NCI-H774 (cell line): ENCODE results near the gene MRPL52.
"Not testable (repeated sequence)": the region's sequence is repeated elsewhere in the genome, so short reads cannot be mapped to it uniquely, and the experiment has no call there.

Experiments used
- DNase-seq: peaks from one replicate; lab custom pipeline; 2025; lab: John Stamatoyannopoulos, UW

Gene MRPL52

GRCh38 chr14:22829661-22830442 lies at the start of gene MRPL52:
Gene MRPL52 (plus strand): TSS chr14:22829887. CDS start chr14:22829913, 26 bp downstream.
- DNase-seq = peak; percentile 88

- no peak for DNase-seq
These were observed 49.5 kb upstream of the MRPL52 start for GRCh38 chr14:22780105-22780679.

- no peak for DNase-seq
These were observed 48.8 kb upstream of the MRPL52 start for GRCh38 chr14:22780941-22781300.

DNA sequence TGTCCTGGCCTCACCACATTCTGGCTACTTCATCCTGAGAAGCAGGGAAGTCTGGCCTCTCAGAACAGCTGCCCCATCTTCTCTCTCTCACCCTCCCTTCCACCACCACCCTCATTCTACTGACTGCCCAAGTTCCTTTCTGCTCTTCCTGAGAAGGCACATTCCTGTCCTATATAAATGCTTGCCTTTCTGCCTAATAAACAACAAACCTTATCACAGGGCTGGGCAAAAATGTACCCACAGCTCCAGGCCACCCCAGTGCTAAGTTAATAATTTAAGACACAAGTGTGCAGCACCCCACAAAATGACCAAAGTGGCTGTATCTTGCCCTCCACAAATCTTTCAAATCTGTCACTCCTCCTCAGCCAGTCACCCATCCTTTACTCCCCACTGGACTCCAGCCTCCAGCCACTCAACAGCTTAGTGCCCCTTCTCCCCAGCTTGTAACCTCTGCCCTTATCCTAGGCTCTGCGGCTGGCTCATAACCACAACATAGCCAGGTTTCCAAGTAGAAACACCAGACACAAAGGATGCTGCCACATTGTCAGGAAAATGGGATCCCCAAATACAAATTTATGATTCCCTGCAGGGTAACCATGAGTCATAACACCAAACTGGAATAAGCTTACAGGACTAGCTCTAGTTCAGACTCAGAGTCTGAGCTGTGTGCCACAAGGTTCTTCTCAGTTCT lies 48.2 kb upstream of the MRPL52 start:
- DNase-seq = no peak

- DNase-seq = no peak
These were observed 43.0 kb upstream of the MRPL52 start for GRCh38 chr14:22786685-22787084.

DNA sequence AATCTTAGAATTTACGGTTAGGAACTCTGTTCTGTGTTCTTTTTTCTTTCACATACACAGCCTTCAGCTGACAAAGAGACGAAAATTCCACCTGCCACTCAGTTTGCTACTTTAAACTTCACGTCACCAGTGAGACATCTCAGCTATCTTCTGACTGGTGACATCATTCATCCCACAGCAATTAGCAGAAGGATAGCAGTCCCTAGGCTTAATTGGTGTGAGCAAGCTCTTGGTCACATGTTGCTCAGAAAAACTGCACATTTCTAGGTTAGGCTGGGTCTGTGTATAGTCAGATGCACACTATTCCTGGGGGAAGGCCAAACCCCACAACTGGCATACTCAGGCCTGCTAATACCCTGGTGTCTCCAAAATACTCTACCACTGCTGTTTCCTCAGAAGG lies 38.4 kb upstream of the MRPL52 start:
- no peak for DNase-seq

DNA sequence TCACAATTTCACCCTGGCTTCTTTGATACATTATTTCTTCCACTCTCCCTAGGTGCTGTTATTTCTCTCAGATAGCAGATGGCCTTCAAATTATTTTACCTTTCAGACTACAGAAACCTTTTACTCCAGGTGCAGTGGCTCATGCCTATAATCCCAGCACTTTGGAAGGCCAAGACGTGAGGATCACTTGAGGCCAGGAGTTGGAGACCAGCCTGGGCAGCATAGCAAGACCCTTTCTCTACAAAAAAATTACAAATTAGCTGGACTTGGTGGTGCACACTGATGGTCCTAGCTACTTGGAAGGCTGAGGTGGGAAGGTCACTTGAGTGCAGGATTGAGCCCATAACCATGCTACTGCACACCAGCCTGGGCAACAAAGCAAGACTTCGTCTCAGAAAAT lies 37.5 kb upstream of the MRPL52 start:
- DNase-seq = no peak

- not testable (repeated sequence) for DNase-seq
These were observed 36.1 kb upstream of the MRPL52 start for GRCh38 chr14:22793550-22793949.

GRCh38 chr14:22793976-22794375 lies 35.7 kb upstream of the MRPL52 start:
- no peak for DNase-seq

- no peak for DNase-seq
These were observed 35.1 kb upstream of the MRPL52 start for GRCh38 chr14:22794551-22794951.

GRCh38 chr14:22796087-22796707 lies 33.5 kb upstream of the MRPL52 start:
- no peak for DNase-seq

DNA sequence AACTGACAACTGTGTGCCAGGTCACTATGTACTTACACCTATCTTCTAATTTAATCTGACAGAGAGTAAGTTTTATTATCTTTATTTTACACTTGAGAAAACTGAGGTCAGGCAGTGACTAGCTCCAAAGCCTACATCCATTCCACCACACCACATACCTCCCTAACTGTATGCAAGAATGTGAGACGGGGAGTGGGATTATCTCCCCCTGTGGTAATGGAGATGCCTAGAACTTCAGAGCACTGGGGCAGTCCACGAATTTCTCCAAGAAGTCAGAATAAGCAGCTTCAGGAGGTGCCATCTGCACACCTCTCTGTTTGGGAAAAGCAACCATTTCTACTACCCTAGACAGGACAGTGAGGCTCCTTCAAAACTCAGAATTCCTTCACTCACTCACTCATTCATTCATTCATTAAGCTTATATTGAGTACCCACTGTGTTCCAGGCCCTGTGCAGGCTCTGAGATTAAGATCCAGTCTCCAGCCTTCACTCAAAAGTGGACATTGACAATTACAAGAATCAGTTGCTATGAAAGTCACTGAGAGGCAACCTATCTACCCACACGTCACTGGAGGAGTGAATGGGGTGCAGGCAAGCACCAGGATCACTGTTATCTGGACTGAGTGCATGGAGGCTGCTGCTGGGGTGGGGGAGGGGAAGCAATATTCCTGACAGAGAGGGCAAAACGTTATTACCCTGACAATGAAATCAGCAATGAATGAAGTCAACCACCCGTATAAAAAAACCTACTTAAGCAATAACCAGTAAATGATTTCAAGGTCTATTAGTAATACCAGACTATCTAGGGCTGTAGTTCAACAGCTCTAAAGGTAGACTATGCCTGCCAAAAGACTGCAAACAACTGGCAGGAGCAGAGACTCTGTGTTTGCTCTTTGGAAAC lies 32.4 kb upstream of the MRPL52 start:
- DNase-seq = no peak

GRCh38 chr14:22798528-22798927 lies 31.2 kb upstream of the MRPL52 start:
- no peak for DNase-seq

- no peak for DNase-seq
These were observed 29.3 kb upstream of the MRPL52 start for GRCh38 chr14:22800346-22800745.

DNA sequence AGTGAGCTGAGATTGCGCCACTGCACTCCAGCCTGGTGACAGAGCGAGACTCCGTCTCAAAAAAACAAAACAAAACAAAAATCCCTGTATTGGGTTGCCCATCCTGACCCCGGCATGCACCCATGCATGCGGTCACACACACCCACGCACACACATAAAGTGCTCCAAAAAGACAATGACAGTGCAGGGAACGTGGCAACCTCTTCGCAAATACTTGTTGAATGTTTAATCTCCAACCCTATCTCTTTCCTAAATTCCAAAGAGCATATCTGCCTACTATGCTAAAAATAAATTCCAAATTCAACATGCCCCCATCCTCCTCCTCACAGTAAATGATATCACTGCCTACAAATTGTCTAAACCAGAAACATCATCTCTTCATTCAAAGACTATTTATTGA lies 28.0 kb upstream of the MRPL52 start:
- DNase-seq = no peak

DNA sequence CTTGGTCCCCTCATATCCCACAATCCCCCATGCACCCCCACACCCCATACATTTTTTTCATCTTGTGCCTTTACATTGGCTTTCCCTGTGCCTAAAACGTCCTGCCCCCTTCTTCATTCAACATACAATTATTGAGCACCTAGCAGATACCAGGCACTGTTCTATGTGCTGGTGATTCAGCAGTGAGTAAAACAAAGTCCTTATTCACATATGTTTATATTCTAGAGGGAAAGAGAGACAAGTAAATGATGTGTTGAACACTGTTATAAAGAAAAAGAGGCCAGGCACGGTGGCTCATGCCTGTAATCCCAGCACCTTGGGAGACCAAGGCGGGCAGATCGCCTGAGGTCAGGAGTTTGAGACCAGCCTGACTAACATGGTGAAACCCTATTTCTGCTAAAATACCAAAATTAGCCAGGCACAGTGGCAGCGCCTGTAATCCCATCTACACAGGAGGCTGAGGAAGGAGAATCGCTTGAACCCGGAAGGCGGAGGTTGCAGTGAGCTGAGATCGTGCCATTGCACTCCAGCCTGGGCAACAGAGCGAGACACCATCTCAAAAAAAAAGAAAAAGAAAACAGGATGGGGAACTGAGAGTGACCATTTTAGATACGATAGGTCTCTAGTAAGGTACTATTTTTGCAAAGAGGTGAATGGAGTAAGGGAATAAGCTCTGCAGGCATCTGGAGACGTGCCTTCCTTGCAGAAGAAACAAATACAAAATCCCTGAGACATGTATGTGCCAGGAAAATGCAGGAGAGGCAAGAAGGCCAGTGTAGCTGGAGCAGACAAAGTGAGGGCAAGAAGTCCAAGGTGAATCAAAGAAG lies 26.6 kb upstream of the MRPL52 start:
- no peak for DNase-seq

- no peak for DNase-seq
These were observed 26.1 kb upstream of the MRPL52 start for GRCh38 chr14:22803687-22803974.

GRCh38 chr14:22805235-22805634 lies 24.5 kb upstream of the MRPL52 start:
- DNase-seq = not testable (repeated sequence)

DNA sequence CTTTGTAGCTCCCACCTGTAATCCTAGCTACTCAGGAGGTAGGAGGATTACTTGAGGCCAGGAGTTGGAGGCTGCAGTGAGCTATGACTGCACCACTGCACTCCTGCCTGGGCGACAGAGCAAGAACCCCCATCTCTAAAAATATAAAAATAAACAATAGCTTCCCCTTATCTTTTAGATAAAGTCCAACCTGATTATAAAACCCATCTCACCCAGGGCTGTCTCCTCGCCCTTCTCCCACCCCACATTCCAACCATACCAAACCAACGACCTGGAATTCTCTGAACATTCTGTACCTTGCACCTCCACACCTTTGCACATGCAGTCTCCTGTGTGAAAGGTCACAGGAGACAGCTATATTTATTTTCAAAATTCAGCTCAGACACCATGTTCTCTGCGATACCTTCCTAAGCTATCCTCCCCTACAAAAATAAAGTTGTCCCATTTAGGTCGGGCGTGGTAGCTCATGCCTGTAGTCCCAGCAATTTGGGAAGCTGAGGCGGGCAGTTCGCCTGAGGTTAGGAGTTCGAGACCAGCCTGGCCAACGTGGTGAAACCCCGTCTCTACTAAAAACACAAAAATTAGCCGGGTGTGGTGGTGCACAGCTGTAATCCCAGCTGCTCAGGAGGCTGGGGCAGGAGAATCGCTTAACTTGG lies 22.1 kb upstream of the MRPL52 start:
- DNase-seq = no peak

GRCh38 chr14:22808388-22809209 lies 21.1 kb upstream of the MRPL52 start:
- DNase-seq = no peak
